H9 (cell line): ENCODE results near the gene PCDHGA8. TPM values are rescaled to one million over a fixed set of nuclear protein-coding genes. Genes with fewer than 3 reads are reported as not detected.

Experiments
- DNase-seq: peaks from one replicate; pipeline ENCODE4 v3.0.0-alpha.2; 2017
- H2AFZ ChIP-seq: one replicate; pipeline ENCODE4 v1.6.1; 2013; ENCODE audit warnings: mild to moderate bottlenecking, low read length, control low read depth, moderate library complexity
- H2AK5ac ChIP-seq: 2 replicates; pipeline ENCODE4 v1.6.1; 2013; ENCODE audit warnings: low read length, control low read depth, mixed read lengths; ENCODE audit not compliant: insufficient read length
- H2BK120ac ChIP-seq: one replicate; pipeline ENCODE4 v1.6.1; 2013; ENCODE audit warnings: low read depth, mild to moderate bottlenecking, low read length, control low read depth, inconsistent platforms; ENCODE audit not compliant: poor library complexity, severe bottlenecking
- H2BK12ac ChIP-seq: 2 replicates; pipeline ENCODE4 v1.6.1; 2013; ENCODE audit warnings: low read length, control low read depth, mixed read lengths, low read depth; ENCODE audit not compliant: insufficient read length
- H2BK15ac ChIP-seq: 2 replicates; pipeline ENCODE4 v1.6.1; 2013; ENCODE audit warnings: low read depth, low read length, control low read depth
- H2BK20ac ChIP-seq: one replicate; pipeline ENCODE4 v1.6.1; 2013; ENCODE audit warnings: low read depth, mild to moderate bottlenecking, low read length, control low read depth, inconsistent platforms; ENCODE audit not compliant: poor library complexity, severe bottlenecking
- H2BK5ac ChIP-seq: 2 replicates; pipeline ENCODE4 v1.6.1; 2013; ENCODE audit warnings: low read length, control low read depth, mixed read lengths; ENCODE audit not compliant: insufficient read length
- H3K14ac ChIP-seq: 2 replicates; pipeline ENCODE4 v1.6.1; 2013; ENCODE audit warnings: low read length, control low read depth; ENCODE audit not compliant: insufficient read depth
- H3K18ac ChIP-seq: 2 replicates; pipeline ENCODE4 v1.6.1; 2013; ENCODE audit warnings: low read depth, mild to moderate bottlenecking, mixed read lengths, low read length, control low read depth; ENCODE audit not compliant: insufficient read length
- H3K23ac ChIP-seq: 2 replicates; pipeline ENCODE4 v1.6.1; 2013; ENCODE audit warnings: low read length, control low read depth, mixed read lengths, low read depth; ENCODE audit not compliant: insufficient read length
- H3K23me2 ChIP-seq: 2 replicates; pipeline ENCODE4 v1.6.1; 2013; ENCODE audit warnings: low read depth, mild to moderate bottlenecking, mixed read lengths, low read length, control low read depth; ENCODE audit not compliant: insufficient read length, poor library complexity, severe bottlenecking
- H3K27ac ChIP-seq: 2 replicates; pipeline ENCODE4 v1.5.1; 2013; ENCODE audit warnings: low read length, control low read depth, mixed read lengths, low read depth; ENCODE audit not compliant: insufficient read length
- H3K27me3 ChIP-seq: 2 replicates; pipeline ENCODE4 v1.6.1; 2013; ENCODE audit warnings: low read length, control low read depth, inconsistent platforms; ENCODE audit not compliant: insufficient read depth
- H3K4ac ChIP-seq: 2 replicates; pipeline ENCODE4 v1.6.1; 2013; ENCODE audit warnings: low read depth, mild to moderate bottlenecking, control low read depth, inconsistent platforms, low read length, moderate library complexity
- H3K4me1 ChIP-seq: 2 replicates; pipeline ENCODE4 v1.6.1; 2013; ENCODE audit warnings: low read length, control low read depth, inconsistent platforms; ENCODE audit not compliant: insufficient read depth
- H3K4me2 ChIP-seq: 2 replicates; pipeline ENCODE4 v1.6.1; 2013; ENCODE audit warnings: low read length, control low read depth, mixed read lengths; ENCODE audit not compliant: insufficient read length, insufficient read depth
- H3K56ac ChIP-seq: 2 replicates; pipeline ENCODE4 v1.6.1; 2013; ENCODE audit warnings: low read depth, mild to moderate bottlenecking, mixed read lengths, low read length, control low read depth; ENCODE audit not compliant: insufficient read length
- H3K79me1 ChIP-seq: 2 replicates; pipeline ENCODE4 v1.6.1; 2013; ENCODE audit warnings: low read depth, mild to moderate bottlenecking, moderate library complexity, low read length, control low read depth, inconsistent platforms; ENCODE audit not compliant: insufficient read depth, poor library complexity, severe bottlenecking
- H3K79me2 ChIP-seq: 2 replicates; pipeline ENCODE4 v1.6.1; 2013; ENCODE audit warnings: low read length, control low read depth, inconsistent platforms; ENCODE audit not compliant: insufficient read depth
- H3K9ac ChIP-seq: 2 replicates; pipeline ENCODE4 v1.6.1; 2013; ENCODE audit warnings: low read length, control low read depth, mixed read lengths; ENCODE audit not compliant: insufficient read length; ENCODE audit errors: extremely low read depth
- H3K9me3 ChIP-seq: one replicate; pipeline ENCODE4 v1.6.1; 2013; ENCODE audit warnings: low read depth, low read length, inconsistent platforms; ENCODE audit not compliant: control insufficient read depth
- H3T11ph ChIP-seq: one replicate; pipeline ENCODE4 v1.6.1; 2013; ENCODE audit warnings: mild to moderate bottlenecking, low read length, control low read depth, inconsistent platforms
- H4K20me1 ChIP-seq: one replicate; pipeline ENCODE4 v1.6.1; 2013; ENCODE audit not compliant: control insufficient read depth, insufficient read length, insufficient read depth
- H4K5ac ChIP-seq: 2 replicates; pipeline ENCODE4 v1.6.1; 2013; ENCODE audit warnings: low read depth, mild to moderate bottlenecking, mixed read lengths, low read length, control low read depth; ENCODE audit not compliant: insufficient read length
- H4K8ac ChIP-seq: replicated peaks from 2 replicates; pipeline ENCODE4 v1.6.1; 2013; ENCODE audit warnings: low read length, control low read depth, mixed read lengths, low read depth; ENCODE audit not compliant: insufficient read length
- H4K91ac ChIP-seq: 2 replicates; pipeline ENCODE4 v1.6.1; 2013; ENCODE audit warnings: low read depth, mild to moderate bottlenecking, moderate library complexity, mixed read lengths, low read length, control low read depth; ENCODE audit not compliant: insufficient read length
- H3K27ac Mint-ChIP-seq, 3 experiments: 2 replicates in 2 of 3; 3 replicates in 1 of 3; pipeline ENCODE4 v1.8.0; 2020 to 2021; ENCODE audit warnings: mixed read lengths in 3 of 3, mild to moderate bottlenecking in 1 of 3, moderate library complexity in 1 of 3
- H3K27me3 Mint-ChIP-seq: 2 replicates; pipeline ENCODE4 v1.8.0; 2021; ENCODE audit warnings: low read depth, mild to moderate bottlenecking, moderate library complexity, mixed read lengths
- H3K36me3 Mint-ChIP-seq, 3 experiments: 2 replicates in 2 of 3; 3 replicates in 1 of 3; pipeline ENCODE4 v1.8.0; 2020 to 2021; ENCODE audit warnings: low read depth in 3 of 3, mixed read lengths in 3 of 3; ENCODE audit not compliant: insufficient read depth in 1 of 3
- H3K4me1 Mint-ChIP-seq, 2 experiments: 2 replicates each; pipeline ENCODE4 v1.8.0; 2020; ENCODE audit warnings: mixed read lengths in 2 of 2
- H3K4me3 Mint-ChIP-seq, 2 experiments: 2 replicates in 1 of 2; 3 replicates in 1 of 2; pipeline ENCODE4 v1.8.0; 2020 to 2021; ENCODE audit warnings: mild to moderate bottlenecking in 2 of 2, mixed read lengths in 2 of 2, moderate library complexity in 1 of 2
- H3K9me3 Mint-ChIP-seq, 2 experiments: 2 replicates in 1 of 2; 3 replicates in 1 of 2; pipeline ENCODE4 v1.8.0; 2020; ENCODE audit warnings: mild to moderate bottlenecking in 2 of 2, mixed read lengths in 2 of 2, moderate library complexity in 1 of 2
- CTCF ChIP-seq: fragments of 200-600 bp; sonication (generic); conservative IDR thresholded peaks from 3 replicates; pipeline ENCODE4 v1.8.0; 2021; ENCODE audit warnings: antibody characterized with exemption, mild to moderate bottlenecking
- WGBS: extraction: QIAGEN DNeasy Blood & Tissue Kit; methylation state at CpG from one replicate; pipeline ENCODE4 v1.1.7; 2013; ENCODE audit warnings: missing lambda C conversion rate, low lambda C conversion rate, mixed read lengths; ENCODE audit not compliant: insufficient read length; ENCODE audit errors: extremely low coverage; 5-methylcytosine and 5-hydroxymethylcytosine counted together
- total RNA-seq: library from RNA; stranded (reverse); gene quantifications from 2 replicates; pipeline ENCODE4 v1.2.1, GENCODE V29; 2021

Gene PCDHGA8
- total RNA-seq, 1 experiment from 2014 or later: 0.90 TPM

DNA sequence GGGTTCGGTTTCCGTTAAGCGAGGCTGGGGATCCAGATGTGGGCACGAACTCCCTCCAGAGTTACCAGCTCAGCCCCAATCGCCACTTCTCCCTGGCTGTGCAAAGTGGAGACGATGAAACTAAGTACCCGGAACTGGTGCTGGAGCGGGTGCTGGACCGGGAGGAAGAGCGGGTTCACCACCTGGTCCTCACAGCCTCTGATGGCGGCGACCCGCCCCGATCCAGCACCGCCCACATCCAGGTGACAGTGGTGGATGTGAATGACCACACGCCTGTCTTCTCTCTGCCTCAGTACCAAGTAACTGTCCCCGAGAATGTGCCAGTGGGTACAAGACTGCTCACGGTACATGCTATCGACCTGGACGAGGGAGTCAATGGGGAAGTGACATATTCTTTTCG lies 9.1 kb upstream of the PCDHGA8 start:
- Histone ChIP-seq H3K79me1 (no peaks in the 10 kb centered on the region), H2BK5ac (no peak overlapping the region), H3K14ac (no peak overlapping the region), H3K23ac (no peak overlapping the region), H4K8ac (no peak overlapping the region), H2BK15ac (no peak overlapping the region), H3K56ac (no peak overlapping the region), H3K79me2 (no peaks in the 10 kb centered on the region), H4K91ac (no peak overlapping the region), H3K9ac (no peak overlapping the region), H3K27me3 (no peaks in the 10 kb centered on the region), H3K4me1 (0 out of 2 replicates have a peak, but pooled peaks cover under 1% of the 10 kb centered on the region), H3K18ac (no peak overlapping the region), H3K4me2 (no peak overlapping the region), H3T11ph (no peak overlapping the region), H3K27ac (no peak overlapping the region), H4K20me1 (no peaks in the 10 kb centered on the region), H3K23me2 (no peaks in the 10 kb centered on the region), H4K5ac (no peak overlapping the region), H2BK120ac (no peak overlapping the region), H2AFZ (no peak overlapping the region), H2BK20ac (no peak overlapping the region), H2AK5ac (no peak overlapping the region), H3K9me3 (peaks cover 25% of the 10 kb centered on the region), H2BK12ac (no peak overlapping the region), H3K4ac (no peak overlapping the region)
- no peaks in the 10 kb centered on the region for H3K4me1 Mint-ChIP-seq
- WGBS: no CpG with 5 or more reads among the region's 21 CpGs
- no peak overlapping the region for H3K4me3 Mint-ChIP-seq
- H3K9me3 Mint-ChIP-seq: peaks cover 66 to 69% of the 10 kb centered on the region in 2 experiments
- no peak overlapping the region for H3K27ac Mint-ChIP-seq
- H3K36me3 Mint-ChIP-seq: peaks cover 12 to 38% (median 26%) of the 10 kb centered on the region in 3 experiments; a peak in 6 of 7 replicates
- peaks cover 7% of the 10 kb centered on the region; the same call in 1 of the 2 replicates for H3K27me3 Mint-ChIP-seq
- no peak for TF ChIP-seq CTCF
- DNase-seq: no peak
